ENCODE data around the gene SCN9A. TPM values are rescaled to one million over a fixed set of nuclear protein-coding genes. Genes with fewer than 3 reads are reported as not detected.

The SCN9A gene
- total and polyA plus RNA-seq, 2 of the 4 experiments (the other 2 are of a cell fraction): 40.1 to 135 TPM

DNA sequence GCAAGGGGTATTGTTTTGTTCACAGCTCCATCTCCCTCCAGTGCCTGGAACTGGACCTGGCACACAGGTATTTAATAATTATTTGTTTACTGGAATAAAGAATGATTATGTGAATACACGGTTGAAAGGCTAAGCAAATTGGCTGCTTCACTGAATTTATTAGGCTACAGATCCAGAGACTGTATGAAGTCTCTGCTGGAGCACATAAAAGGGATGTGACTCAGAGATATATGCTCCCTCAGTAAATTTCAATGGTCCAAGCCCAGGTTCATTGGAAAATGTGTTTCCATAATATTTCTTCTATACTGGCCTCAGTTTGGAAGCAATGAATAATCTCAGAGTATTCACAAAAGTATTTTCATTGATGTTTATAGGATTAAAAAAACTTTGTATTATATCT lies 126.4 kb downstream of the SCN9A start:
- no peak overlapping the region for H2BK5ac ChIP-seq (ENCODE audit: low read depth, low read length, poor library complexity, severe bottlenecking)
- no peak overlapping the region for H2AK9ac ChIP-seq (replicated peaks; ENCODE audit: low read depth, low read length, poor library complexity)
- no peaks in the 10 kb centered on the region for H3K9me3 ChIP-seq (ENCODE audit: control insufficient read depth, insufficient read depth, low read length)
- no peak overlapping the region for H3K4me3 ChIP-seq (ENCODE audit: insufficient read depth, low read depth, low read length)
- H4K5ac ChIP-seq (ENCODE audit: low read depth, low read length): no peak overlapping the region
- H2BK20ac ChIP-seq (ENCODE audit: low read depth, low read length): no peak overlapping the region
- no peaks in the 10 kb centered on the region for H3K27me3 ChIP-seq (ENCODE audit: control insufficient read depth, insufficient read depth, low read length)
- H3K36me3 ChIP-seq (ENCODE audit: control insufficient read depth, insufficient read depth, low read length): no peaks in the 10 kb centered on the region
- H3K4me1 ChIP-seq (ENCODE audit: control insufficient read depth, insufficient read depth, low read length): no peaks in the 10 kb centered on the region
- WGBS, 2 experiments (ENCODE audit: extremely low coverage in 2 of 2, insufficient read length in 1 of 2): no CpG with 5 or more reads among the region's 1 CpG
- DNase-seq (no peak), ATAC-seq (ENCODE audit: low read depth) (no peak)
- no peak overlapping the region for H3K18ac ChIP-seq (ENCODE audit: low read depth, low read length)
- no peak overlapping the region for H2AFZ ChIP-seq (replicated peaks; ENCODE audit: low read length, poor library complexity)
- H3K9me1 ChIP-seq (ENCODE audit: insufficient read depth, low read length): no peaks in the 10 kb centered on the region
- dilution Hi-C loops (cut with HindIII; ENCODE audit: low sequenced_read_pairs, unreplicated experiment) (no loop called here), intact Hi-C loops (cut with micrococcal nuclease) (no loop called here), in situ Hi-C loops (cut with MboI; ENCODE audit: low sequenced_read_pairs) (no loop called here)
- H2BK15ac ChIP-seq (ENCODE audit: low read depth, low read length): no peak overlapping the region
- no peak overlapping the region for H3K4me2 ChIP-seq (ENCODE audit: low read depth, low read length)
- no peak overlapping the region for H4K8ac ChIP-seq (ENCODE audit: low read depth in 2 of 2, low read length in 2 of 2)
- no peak overlapping the region for H4K91ac ChIP-seq (ENCODE audit: insufficient read depth, low read depth, low read length)
- no peak for TF ChIP-seq RFX5 (IDR thresholded peaks at IDR 0.05; ENCODE audit: low read depth, low read length)
- no peak for TF ChIP-seq SMC3 (IDR thresholded peaks at IDR 0.05; ENCODE audit: low read depth, low read length)
- TF ChIP-seq NFE2L2 (IDR thresholded peaks at IDR 0.05; ENCODE audit: low read depth, low read length): no peak
- TF ChIP-seq RCOR1 (IDR thresholded peaks at IDR 0.05; ENCODE audit: insufficient replicate concordance, low read length): no peak
- no peak for TF ChIP-seq ELK1 (IDR thresholded peaks at IDR 0.05; ENCODE audit: borderline replicate concordance, low read depth, low read length)
- TF ChIP-seq FOS (IDR thresholded peaks at IDR 0.05; ENCODE audit: low read depth, low read length): no peak
- no peak for TF ChIP-seq MAFK (IDR thresholded peaks at IDR 0.05; ENCODE audit: low read depth, low read length)
- no peak for TF ChIP-seq MXI1 (IDR thresholded peaks at IDR 0.05; ENCODE audit: borderline replicate concordance, low read depth, low read length)
- H3K9ac ChIP-seq (ENCODE audit: low read depth, low read length): no peak overlapping the region
- no peaks in the 10 kb centered on the region; a peak in 1 of 4 replicates for H3K79me1 ChIP-seq (ENCODE audit: low read depth in 1 of 2, low read length in 2 of 2)
- no peak overlapping the region for H2BK120ac ChIP-seq (ENCODE audit: low read depth, low read length)
- H3K14ac ChIP-seq (replicated peaks; ENCODE audit: low read depth, low read length): no peak overlapping the region
- no peak overlapping the region for H3K27ac ChIP-seq (ENCODE audit: insufficient read depth, low read length)
- POLR2A ChIA-PET (ENCODE audit: unreplicated experiment): no interaction called here
- no TSS peak for BruUV-seq (replicated peaks)
- H2AK5ac ChIP-seq (ENCODE audit: low read depth, low read length): no peak overlapping the region
- no peak overlapping the region for H3K23ac ChIP-seq (ENCODE audit: low read depth, low read length)
- H4K20me1 ChIP-seq (ENCODE audit: insufficient read depth, low read length): no peaks in the 10 kb centered on the region
- CTCF ChIA-PET: no interaction called here
- no peak overlapping the region for H3K56ac ChIP-seq (ENCODE audit: extremely low read depth, insufficient read depth, low read length)
- no peak overlapping the region for H3K4ac ChIP-seq (ENCODE audit: low read depth, low read length)
